ENCODE data around the gene SMYD3.

DNA sequence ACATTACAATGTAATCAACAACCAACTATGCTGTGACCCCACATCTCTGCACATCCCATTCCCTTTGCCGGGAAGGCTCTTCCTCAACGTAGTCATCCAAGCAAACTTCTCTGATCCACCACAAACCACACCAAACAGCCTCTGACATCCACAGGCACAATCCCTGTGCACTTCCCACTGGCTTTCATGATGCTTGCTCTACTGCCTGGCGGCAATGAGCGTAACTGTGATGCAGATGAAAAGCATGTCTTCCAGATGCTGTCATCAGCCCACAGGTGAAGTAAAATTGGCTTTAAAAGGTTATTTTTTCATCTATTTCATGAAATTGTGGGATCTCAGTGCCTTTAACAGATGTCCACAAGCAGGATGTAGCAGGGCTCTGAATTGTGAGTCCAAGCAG lies 635.2 kb downstream of the SMYD3 start:
- TF ChIP-seq CTCF (IDR thresholded peaks at IDR 0.05) (no peak), POLR2A (IDR thresholded peaks at IDR 0.05) (no peak)
